Fibroblast of gingiva (primary cell): ENCODE data around the gene ATOH7.
A peak's percentile ranks its signal among the peaks of the same experiment; 100 is the strongest.
"Not testable (repeated sequence)": the region's sequence is repeated elsewhere in the genome, so short reads cannot be mapped to it uniquely, and the experiment has no call there.

Experiments
- DNase-seq: peaks from one replicate; pipeline ENCODE4 v3.0.0-alpha.2; 2011; ENCODE audit warnings: low read depth

ATOH7 gene

GRCh38 chr10:68235581-68235980, 3.7 kb upstream of the ATOH7 start:
- DNase-seq = no peak

- DNase-seq = no peak
Observed at GRCh38 chr10:68235111-68235510, 3.2 kb upstream of the ATOH7 start.

GRCh38 chr10:68233046-68233445, 1.1 kb upstream of the ATOH7 start:
- no peak for DNase-seq

GRCh38 chr10:68231106-68231816, 652 bp downstream of the ATOH7 start:
- DNase-seq = peak; percentile 53

- DNase-seq = no peak
Observed at GRCh38 chr10:68230268-68230667, 1.6 kb downstream of the ATOH7 start.

GRCh38 chr10:68224810-68225209, 7.1 kb downstream of the ATOH7 start:
- DNase-seq = peak; percentile 54

DNA sequence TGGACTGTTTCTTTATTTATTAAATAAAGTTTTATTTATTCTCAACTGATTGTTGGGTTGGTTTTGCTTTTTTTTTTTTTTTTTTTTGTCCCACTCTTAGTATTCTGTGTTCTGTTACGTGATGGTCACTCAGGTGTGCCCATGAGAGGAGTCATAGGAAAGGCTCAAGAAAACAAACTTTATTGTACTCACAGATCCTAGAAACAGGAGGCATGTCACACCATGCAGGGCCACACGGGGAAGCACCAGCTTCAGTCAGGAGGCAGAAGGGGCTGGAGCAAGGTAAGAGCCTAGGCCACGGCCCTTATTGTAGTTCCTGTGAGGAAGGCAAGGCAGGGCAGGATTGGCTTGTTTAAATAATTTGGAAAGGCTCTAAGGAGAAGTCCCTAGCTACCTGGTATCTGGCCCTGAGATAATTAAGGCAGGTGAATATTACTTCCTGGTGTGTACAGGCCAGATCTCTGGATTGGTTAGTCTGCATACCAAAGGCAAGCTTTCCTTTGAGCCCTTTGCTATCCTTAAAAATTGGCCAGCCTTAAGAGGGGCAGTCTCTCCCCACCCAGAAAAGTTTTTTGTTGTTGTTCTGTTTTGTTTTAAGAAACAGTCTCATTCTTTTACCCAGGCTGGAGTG, 8.3 kb downstream of the ATOH7 start:
- DNase-seq = no peak

GRCh38 chr10:68222391-68222790, 9.5 kb downstream of the ATOH7 start:
- no peak for DNase-seq

GRCh38 chr10:68221196-68221595, 10.7 kb downstream of the ATOH7 start:
- no peak for DNase-seq

DNA sequence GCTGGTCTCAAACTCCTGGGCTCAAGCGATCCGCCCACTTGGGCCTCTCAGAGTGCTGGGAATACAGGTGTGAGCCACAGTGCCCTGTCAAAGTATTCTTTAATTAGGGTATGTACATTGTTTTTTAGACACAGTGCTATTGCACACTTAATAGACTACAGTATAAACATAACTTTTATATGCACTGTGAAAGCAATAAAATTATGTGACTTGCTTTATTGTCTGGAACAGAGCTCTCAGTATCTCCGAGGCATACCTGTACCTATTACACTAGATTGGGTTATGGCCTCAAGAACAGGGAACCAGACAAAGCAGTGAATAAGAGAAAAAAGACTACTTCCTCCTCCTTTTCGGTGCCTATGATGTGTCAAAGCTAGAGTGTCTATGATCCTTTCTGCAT, 13.1 kb downstream of the ATOH7 start:
- no peak for DNase-seq

GRCh38 chr10:68212721-68213352, 19.1 kb downstream of the ATOH7 start:
- DNase-seq = peak; percentile 60

DNA sequence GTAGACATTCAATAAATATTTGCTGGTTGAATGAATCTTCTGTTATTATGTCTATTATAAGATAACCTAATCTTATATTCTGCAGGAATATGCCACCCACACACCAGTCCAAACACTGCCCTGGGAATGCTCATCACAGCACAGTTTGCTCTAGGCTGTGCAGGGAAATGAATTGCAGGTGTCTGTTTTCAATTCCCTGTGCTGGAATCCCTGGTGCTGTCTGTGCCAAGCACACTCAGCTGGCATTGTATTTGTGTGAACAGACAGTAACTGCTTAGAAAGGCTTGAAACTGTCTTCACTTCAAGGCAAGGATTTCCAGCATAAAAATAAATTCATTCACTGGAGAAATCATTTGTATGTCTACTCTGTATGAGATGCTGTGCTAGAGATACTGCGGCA, 20.2 kb downstream of the ATOH7 start:
- no peak for DNase-seq

- DNase-seq = peak; percentile 74
Observed at GRCh38 chr10:68208424-68209042, 23.4 kb downstream of the ATOH7 start.

DNA sequence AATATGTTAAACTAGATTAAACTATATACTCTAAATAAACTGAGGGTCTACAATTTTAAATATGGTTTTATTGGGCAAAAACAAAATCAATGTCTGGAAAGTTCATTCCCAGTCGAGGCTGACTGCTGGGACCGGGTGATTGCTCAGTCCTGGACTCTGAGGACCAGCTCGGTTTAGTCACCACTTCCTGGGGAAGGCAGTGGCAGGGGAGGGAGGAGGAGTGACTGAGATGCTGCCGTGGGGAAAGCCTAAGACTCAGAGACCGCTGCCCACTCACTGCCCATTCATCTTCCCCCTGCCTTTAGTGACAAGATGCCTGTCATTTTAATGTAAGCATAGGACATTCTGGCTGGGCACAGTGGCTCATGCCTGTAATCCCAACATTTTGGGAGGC, 29.0 kb downstream of the ATOH7 start:
- DNase-seq = peak; percentile 16

DNA sequence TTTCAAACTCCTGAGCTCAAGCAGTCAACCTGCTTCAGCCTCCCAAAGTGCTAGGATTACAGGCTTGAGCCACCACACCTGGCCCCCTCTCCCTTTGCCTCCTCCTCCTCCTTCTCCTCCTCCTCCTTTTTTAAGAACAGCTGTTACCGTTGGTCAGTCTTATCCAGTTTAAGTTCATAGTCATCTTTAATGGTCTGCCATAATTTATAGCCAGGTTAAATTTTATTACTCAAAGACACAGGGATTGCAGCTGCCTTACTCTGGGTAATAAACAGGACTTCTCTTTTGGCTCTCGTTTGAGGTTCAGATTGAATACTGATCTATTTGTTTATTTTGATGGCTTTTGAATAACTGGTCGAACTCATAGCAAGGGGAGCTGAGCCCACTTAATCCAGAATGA, 35.2 kb downstream of the ATOH7 start:
- no peak for DNase-seq

GRCh38 chr10:68195776-68196175, 36.1 kb downstream of the ATOH7 start:
- DNase-seq = not testable (repeated sequence)

- no peak for DNase-seq
Observed at GRCh38 chr10:68194290-68194689, 37.6 kb downstream of the ATOH7 start.

DNA sequence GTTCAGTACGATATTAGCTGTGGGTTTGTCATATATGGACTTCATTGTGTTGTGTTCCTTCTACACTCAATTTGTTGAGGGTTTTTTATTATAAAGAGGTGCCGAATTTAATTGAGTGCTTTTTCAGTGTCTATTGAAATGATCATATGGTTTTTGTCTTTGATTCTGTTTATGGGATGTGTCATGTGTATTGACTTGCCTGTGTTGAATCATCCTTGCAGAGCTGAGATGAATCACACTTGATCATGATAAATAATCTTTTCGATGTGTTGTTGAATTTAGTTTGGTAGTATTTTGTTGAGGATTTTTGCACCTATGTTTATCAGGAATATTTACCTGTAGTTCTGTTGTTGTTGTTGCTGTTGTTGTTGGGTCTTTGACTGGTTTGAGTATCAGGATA, 39.8 kb downstream of the ATOH7 start:
- DNase-seq = no peak

- DNase-seq = no peak
Observed at GRCh38 chr10:68188835-68189234, 43.1 kb downstream of the ATOH7 start.

DNA sequence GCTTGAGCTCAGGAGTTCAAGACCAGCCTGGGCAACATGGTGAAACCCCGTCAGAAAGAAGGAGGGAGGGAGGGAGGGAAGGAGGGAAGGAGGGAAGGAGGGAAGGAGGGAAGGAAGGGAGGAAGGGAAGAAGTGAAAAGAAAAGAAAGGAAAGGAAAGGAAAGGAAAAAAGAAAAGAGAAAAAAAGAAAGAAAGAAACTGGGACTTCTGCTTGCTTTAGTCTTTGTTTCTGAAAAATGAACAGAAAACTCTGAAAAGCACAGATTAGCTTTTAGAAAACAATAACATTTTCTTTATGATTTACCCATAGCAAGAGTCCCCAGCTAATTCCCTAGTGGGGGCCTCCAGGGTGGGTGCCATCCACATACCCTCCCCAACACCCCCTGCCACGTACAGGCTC, 46.8 kb downstream of the ATOH7 start:
- no peak for DNase-seq

GRCh38 chr10:68184546-68184945, 47.4 kb downstream of the ATOH7 start:
- no peak for DNase-seq
